HAP-1 (cell line): ENCODE data around the gene SPHK1.
A peak's percentile ranks its signal among the peaks of the same experiment; 100 is the strongest.
"Not testable (repeated sequence)": the region's sequence is repeated elsewhere in the genome, so short reads cannot be mapped to it uniquely, and the experiment has no call there.

Source experiments
- DNase-seq, 2 experiments: peaks; one replicate each; pipeline ENCODE4 v3.0.0-alpha.2; 2016 to 2020; ENCODE audit warnings: low spot score in 2 of 2
- H3K27me3 ChIP-seq: fragments of 250-450 bp; sonication (Bioruptor Pico); 2 replicates; pipeline ENCODE4 v1.5.1; 2020; ENCODE audit warnings: low read depth, mild to moderate bottlenecking, moderate library complexity
- H3K36me3 ChIP-seq: fragments of 250-450 bp; sonication (Bioruptor Pico); replicated peaks from 2 replicates; pipeline ENCODE4 v1.5.1; 2020; ENCODE audit warnings: mild to moderate bottlenecking
- H3K4me1 ChIP-seq: fragments of 250-450 bp; sonication (Bioruptor Pico); 2 replicates; pipeline ENCODE4 v1.5.1; 2020; ENCODE audit warnings: mild to moderate bottlenecking
- H3K4me3 ChIP-seq: fragments of 250-450 bp; sonication (Bioruptor Pico); 2 replicates; pipeline ENCODE4 v1.5.1; 2020; ENCODE audit warnings: mild to moderate bottlenecking, moderate library complexity
- H3K9me3 ChIP-seq: fragments of 250-450 bp; sonication (Bioruptor Pico); 2 replicates; pipeline ENCODE4 v1.5.1; 2020; ENCODE audit warnings: mild to moderate bottlenecking, moderate library complexity
- in situ Hi-C: fragments of 300-500 bp; cut with MboI; formaldehyde crosslinking; loops from 3 replicates; pipeline ENCODE4 v1.14.3; 2020; ENCODE audit warnings: low sequenced_read_pairs, inconsistent platforms, mixed read lengths

SPHK1 gene

DNA sequence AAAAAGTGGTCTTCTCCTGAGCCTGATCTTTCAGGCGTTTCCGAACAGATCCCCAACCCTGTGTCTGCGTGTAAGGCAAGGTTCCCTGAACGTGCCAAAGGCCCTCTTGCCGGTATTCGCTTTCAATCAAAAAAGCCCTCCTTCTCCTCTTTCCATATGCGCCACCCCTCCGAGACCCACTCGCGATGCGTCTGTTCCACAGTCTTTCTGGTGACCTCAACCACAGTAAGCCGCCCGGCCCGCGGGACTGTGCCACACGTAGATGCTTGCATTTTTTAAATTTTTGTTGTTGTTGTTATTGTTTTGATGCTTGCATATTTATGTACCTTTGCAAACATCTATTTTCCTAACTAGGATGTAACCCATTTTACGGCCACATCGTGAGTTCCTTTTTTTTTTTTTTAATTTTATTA is 30.1 kb upstream of the SPHK1 start:
- Histone ChIP-seq H3K27me3 (no peaks in the 10 kb centered on the region), H3K4me3 (peak overlapping the region; percentile 91), H3K9me3 (no peaks in the 10 kb centered on the region), H3K4me1 (peaks cover 10% of the 10 kb centered on the region), H3K36me3 (no peaks in the 10 kb centered on the region; the same call in 1 of the 2 replicates)
- in situ Hi-C loops, result no loop called here
- no peak for DNase-seq

DNA sequence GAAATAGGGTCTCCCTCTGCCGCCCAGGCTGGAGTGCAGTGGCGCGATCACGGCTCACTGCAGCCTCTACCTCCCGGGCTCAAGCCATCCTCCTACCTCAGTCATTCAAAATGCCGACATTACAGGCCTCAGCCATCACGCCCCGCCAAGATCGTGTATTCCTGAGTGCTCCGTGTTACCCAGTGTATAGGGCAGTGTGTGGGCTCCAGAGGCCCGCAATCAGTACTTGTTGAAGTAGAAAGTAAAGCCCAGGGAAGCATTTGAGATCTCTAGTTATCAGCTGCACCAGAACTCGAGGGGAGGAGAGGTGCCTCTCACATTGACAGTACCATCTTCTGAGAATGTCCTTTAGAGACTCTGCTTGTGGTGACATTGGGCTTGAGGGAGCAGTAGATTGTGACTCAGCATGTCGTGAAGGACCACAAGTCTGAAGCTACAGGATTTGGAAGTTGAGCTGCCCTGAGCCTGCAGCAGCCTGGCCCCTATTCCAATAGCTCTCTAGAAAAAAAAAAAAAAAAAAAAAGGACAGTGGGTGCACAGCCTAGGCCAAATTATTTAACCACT is 29.6 kb upstream of the SPHK1 start:
- peak overlapping the region; percentile 91 for H3K4me3 ChIP-seq
- no peak for DNase-seq
- no peaks in the 10 kb centered on the region for H3K9me3 ChIP-seq
- in situ Hi-C loops, result no loop called here
- H3K36me3 ChIP-seq, result no peaks in the 10 kb centered on the region; the same call in 1 of the 2 replicates
- H3K4me1 ChIP-seq, result peaks cover 10% of the 10 kb centered on the region
- H3K27me3 ChIP-seq, result no peaks in the 10 kb centered on the region

DNA sequence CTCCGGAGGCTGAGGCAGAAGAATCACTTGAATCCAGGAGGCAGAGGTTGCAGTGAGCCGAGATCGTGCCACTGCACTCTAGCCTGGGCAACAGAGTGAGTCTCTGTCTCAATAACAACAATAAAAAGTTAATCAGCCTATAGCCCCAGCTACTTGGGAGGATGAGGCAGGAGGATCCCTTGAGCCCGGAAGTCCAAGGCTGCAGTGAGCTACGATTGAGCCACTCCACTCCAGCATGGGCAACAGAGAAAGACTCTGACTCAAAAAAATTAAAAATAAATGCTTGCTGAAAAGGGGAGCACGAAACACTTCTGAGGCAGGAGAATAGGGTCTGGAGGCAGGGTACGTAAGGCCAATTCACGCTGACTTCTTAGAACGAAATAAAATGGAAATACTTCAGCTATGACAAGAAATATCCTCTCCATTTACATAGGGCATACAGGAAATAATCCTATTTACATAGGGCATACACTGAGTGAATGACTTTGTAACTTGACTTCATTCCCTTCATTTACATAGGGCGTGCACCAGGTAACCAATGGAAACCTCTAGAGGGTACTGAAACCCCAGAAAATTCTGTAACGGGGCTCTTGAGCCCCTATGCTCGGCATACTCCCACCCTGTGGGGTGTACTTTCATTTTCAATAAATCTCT is 27.5 kb upstream of the SPHK1 start:
- Histone ChIP-seq H3K4me3 (no peak overlapping the region), H3K27me3 (no peaks in the 10 kb centered on the region), H3K36me3 (no peaks in the 10 kb centered on the region), H3K4me1 (peaks cover 15% of the 10 kb centered on the region), H3K9me3 (no peaks in the 10 kb centered on the region)
- in situ Hi-C loops, result no loop called here
- DNase-seq, result peak in 1 of 2 experiments; percentile 42

DNA sequence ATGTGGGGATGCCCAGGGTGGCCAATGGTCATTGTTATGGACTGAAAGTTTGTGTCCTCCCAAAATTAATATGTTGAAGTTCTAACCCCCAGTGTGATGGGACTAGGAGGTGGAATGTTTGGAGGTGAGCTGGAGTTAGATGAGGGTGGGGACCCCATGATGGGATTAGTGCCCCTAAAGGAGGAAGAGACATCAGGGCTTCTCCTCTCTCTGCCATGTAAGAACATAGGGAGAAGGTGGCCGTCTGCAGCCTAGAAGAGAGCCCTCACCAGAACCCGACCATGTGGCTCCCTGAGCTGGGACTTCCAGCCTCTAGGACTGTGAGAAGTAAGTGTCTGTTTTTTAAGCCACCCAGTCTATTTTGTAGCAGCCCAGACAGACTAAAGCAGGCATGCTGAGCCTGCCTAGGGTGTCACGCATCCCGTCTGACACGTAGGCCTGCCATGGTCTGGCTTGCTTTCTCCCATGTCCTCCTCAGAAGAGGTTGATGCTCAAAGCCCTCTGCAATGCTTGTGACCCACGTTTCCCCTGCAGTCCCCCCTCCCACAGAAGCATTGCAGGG is 26.7 kb upstream of the SPHK1 start:
- H3K9me3 ChIP-seq, result no peaks in the 10 kb centered on the region
- in situ Hi-C loops, result no loop called here
- H3K4me1 ChIP-seq, result peaks cover 15% of the 10 kb centered on the region
- no peak overlapping the region for H3K4me3 ChIP-seq
- no peak for DNase-seq
- no peaks in the 10 kb centered on the region for H3K27me3 ChIP-seq
- no peaks in the 10 kb centered on the region for H3K36me3 ChIP-seq

DNA sequence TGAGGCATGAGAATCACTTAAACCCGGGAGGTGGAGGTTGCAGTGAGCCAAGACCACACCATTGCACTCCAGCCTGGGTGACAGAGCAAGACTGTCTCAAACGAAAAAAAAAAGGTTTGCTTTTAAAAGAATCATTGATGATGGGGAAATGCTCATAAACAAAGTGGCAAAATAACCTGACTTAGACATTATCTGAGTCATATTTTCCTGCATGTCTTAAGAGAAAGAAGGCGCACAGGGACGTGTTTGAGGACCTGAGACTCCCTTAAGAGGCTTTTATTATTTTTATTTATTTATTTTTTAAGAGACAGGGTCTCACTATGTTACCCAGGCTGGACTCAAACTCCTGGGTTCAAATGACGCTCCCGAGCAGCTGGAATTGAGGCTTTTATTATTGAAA is 25.0 kb upstream of the SPHK1 start:
- Histone ChIP-seq H3K27me3 (no peaks in the 10 kb centered on the region), H3K4me3 (no peak overlapping the region), H3K4me1 (peaks cover 18% of the 10 kb centered on the region), H3K36me3 (no peaks in the 10 kb centered on the region), H3K9me3 (no peaks in the 10 kb centered on the region)
- in situ Hi-C loops, result no loop called here
- no peak for DNase-seq

DNA sequence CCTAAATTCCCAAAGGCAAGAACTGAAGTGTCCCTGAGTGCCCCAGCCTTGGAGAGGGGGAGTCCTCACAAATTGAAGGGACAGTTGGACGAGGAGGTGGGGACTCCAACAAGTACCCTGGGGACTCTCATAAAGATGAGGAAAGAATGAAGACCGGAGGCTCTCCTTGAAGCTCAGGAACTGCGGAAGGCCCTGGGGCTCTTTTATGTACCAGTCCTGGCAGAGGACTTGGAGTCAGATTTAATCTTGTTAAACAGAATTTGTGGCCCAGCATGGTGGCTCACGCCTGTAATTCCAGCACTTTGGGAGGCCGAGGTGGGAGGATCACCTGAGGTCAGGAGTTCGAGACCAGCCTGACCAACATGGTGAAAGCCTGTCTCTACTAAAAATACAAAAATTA is 24.6 kb upstream of the SPHK1 start:
- DNase-seq, in situ Hi-C loops, H3K27me3 ChIP-seq, H3K36me3 ChIP-seq, H3K9me3 ChIP-seq, H3K4me3 ChIP-seq: not testable (repeated sequence)
- peaks cover 18% of the 10 kb centered on the region for H3K4me1 ChIP-seq

DNA sequence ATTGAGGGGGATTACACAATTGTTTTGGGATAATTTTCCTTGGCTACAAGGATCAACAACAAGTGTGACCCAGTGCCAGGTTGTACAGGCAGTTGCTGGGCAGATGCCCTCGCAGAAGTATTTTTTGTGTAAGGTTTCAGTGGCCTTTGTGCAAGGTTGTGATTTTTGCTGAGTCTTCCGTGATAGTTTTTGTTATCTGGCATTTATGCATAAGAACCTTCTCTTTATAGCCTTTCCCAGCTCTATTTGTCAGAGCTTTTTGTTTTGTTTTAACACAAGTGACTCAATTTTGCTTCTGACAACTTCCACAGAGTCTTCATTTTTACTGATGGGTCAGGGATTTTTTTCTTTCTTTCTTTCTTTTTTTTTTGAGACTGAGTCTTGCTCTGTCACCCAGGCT is 23.9 kb upstream of the SPHK1 start:
- no peaks in the 10 kb centered on the region for H3K27me3 ChIP-seq
- no peak overlapping the region for H3K4me3 ChIP-seq
- in situ Hi-C loops, result no loop called here
- H3K4me1 ChIP-seq, result peaks cover 18% of the 10 kb centered on the region
- no peaks in the 10 kb centered on the region for H3K9me3 ChIP-seq
- no peak for DNase-seq
- H3K36me3 ChIP-seq, result no peaks in the 10 kb centered on the region

DNA sequence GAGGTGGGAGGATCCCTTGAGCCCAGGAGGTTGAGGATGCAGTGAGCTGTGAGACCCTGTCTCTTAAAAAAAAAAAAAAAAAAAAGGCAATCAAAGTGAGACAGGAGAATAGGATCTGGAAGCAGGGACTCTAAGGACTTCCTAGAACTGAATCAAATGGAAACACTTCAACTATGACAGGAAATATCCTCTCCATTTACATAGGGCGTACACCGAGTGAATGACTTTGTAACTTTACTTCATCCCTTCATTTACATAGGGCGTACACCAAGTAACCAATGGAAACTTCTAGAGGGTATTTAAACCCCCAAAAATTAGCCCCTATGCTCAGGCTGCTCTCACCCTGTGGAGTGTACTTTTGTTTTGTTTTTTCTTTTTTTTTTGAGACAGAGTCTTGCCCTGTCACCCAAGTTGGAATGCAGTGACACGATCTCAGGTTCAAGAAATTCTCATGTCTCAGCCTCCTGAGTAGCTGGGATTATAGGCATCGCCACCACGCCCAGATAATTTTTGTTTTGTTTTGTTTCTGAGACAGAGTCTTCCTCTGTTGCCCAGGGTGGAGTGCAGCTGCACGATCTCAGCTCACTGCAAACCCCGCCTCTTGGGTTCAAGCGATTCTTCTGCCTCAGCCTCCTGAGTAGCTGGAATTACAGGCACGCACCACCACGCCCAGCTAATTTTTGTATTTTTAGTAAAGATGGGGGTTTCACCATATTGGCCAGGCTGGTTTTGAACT is 21.1 kb upstream of the SPHK1 start:
- DNase-seq, result no peak
- no peaks in the 10 kb centered on the region for H3K9me3 ChIP-seq
- in situ Hi-C loops, result no loop called here

DNA sequence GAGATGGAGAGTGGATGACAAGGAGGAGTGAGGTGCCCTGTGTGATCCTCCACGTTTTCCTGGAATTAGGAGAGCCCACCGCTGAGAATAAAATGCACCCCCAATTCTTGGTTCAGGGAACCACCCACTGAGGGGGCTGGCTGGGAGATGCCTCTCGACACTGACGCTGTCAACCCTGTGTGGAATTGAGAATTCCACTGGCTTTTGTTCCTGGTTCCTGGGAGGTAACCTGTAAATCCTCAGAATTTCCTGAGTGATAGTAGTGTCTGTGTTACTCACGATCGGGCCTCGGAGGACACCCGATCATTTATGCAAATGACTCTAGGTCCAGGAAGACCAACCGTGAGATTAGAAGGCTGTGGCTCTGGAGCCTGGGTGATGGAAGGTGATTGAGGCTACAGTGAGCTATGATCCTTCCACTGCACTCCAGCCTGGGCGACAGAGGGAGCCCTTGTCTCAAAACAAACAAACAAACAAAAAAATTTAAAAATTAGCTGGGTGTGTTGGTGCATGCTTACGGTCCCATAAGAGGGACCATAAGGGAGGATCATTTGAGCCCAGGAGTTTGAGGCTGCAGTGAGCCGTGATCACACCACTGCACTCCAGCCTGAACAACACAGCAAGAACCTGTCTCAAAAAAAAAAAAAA is 19.0 kb upstream of the SPHK1 start:
- Histone ChIP-seq H3K36me3 (no peaks in the 10 kb centered on the region), H3K9me3 (no peaks in the 10 kb centered on the region), H3K27me3 (no peaks in the 10 kb centered on the region), H3K4me1 (peaks cover 15% of the 10 kb centered on the region), H3K4me3 (no peak overlapping the region)
- in situ Hi-C loops, result no loop called here
- DNase-seq, result no peak

More for the DNA sequence above, 21.1 kb upstream of the SPHK1 start:
- H3K4me1 ChIP-seq, result peaks cover 15% of the 10 kb centered on the region
- no peaks in the 10 kb centered on the region for H3K27me3 ChIP-seq
- no peak overlapping the region for H3K4me3 ChIP-seq
- H3K36me3 ChIP-seq, result no peaks in the 10 kb centered on the region

DNA sequence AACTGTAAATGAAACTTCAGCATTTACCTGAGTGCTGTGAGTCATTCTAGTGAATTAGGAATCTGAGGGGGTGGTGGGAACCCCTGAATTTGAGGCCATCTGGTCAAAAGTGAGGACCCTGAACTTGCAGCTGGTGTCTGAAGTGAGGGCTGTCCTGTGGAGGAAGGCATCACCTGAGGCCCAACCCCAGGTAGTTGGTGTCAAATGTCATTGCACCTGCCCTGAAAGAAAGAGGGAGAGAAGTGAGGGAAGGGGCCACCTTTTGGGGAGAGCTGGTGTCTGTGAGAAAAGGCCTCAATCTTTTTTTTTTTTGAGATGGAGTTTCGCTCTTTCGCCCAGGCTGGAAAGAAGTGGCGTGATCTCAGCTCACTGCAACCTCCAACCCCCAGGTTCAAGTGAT is 18.2 kb upstream of the SPHK1 start:
- no peaks in the 10 kb centered on the region for H3K9me3 ChIP-seq
- H3K36me3 ChIP-seq, result no peaks in the 10 kb centered on the region
- H3K27me3 ChIP-seq, result no peaks in the 10 kb centered on the region
- in situ Hi-C loops, result no loop called here
- no peak for DNase-seq
- peaks cover 15% of the 10 kb centered on the region for H3K4me1 ChIP-seq
- no peak overlapping the region for H3K4me3 ChIP-seq

DNA sequence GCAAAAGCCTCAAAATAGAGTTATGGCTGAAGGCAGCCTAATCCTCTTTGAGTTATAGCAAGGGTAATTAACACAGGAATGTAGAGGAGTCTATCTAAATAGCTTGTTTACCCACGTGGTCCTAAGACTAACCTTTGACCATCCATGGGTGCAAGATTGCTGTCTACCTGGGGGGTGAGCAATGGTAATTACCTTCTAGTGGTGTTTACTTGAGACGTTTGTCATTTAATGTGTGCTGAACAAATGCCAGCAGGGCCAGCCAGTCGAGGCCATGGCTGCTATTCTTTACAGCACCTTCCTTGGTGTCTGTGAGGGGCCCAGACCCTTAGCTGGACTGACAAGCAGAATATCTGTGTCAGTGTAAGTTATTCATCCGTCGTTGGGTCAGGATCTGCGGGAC is 16.8 kb upstream of the SPHK1 start:
- Histone ChIP-seq H3K36me3 (no peaks in the 10 kb centered on the region), H3K4me3 (no peak overlapping the region), H3K4me1 (peaks cover 10% of the 10 kb centered on the region), H3K9me3 (no peaks in the 10 kb centered on the region), H3K27me3 (no peaks in the 10 kb centered on the region)
- DNase-seq, result no peak
- in situ Hi-C loops, result no loop called here

DNA sequence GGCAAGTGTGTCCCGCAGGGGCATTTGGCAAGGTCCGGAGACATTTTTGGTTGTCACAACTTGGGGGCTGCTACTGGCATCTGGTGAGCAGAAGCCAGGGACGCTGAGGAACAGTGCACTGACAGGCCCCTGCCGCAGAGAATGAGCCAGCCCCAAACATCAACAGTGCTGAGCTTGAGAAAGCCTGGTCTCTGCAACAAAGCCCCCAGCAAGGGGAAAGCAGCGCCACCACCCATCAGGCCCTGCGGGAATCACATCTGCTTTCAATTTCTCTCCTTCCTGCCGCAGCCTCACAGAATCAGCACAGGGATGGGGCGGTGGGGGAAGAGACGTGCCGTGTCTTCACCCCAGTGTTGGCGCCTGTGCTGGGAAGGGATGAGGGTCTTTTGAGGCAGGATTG is 15.9 kb upstream of the SPHK1 start:
- Histone ChIP-seq H3K36me3 (no peaks in the 10 kb centered on the region), H3K4me3 (no peak overlapping the region), H3K4me1 (peaks cover 7% of the 10 kb centered on the region), H3K27me3 (no peaks in the 10 kb centered on the region), H3K9me3 (no peaks in the 10 kb centered on the region)
- no peak for DNase-seq
- in situ Hi-C loops, result no loop called here

DNA sequence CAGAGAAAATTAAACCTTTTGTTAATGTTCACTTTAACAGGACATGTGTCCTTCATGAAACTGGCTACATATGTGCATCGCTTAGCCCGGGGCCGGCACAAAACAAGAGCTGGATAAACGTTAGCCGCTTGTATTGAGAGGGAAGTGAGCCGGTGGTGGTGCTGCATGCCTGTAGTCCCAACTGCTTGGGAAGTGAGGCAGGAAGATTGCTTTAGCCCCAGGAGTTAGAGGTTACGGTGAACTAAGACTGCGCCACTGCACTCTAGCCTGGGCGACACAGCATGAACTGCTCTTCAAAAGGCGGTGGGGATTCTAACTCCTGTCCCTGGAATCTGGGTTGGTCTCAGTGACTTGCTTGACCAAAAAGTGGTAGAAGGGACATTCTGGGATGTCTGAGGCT is 15.0 kb upstream of the SPHK1 start:
- no peaks in the 10 kb centered on the region for H3K9me3 ChIP-seq
- H3K36me3 ChIP-seq, result no peaks in the 10 kb centered on the region
- DNase-seq, result no peak
- H3K27me3 ChIP-seq, result no peaks in the 10 kb centered on the region
- peaks cover 7% of the 10 kb centered on the region for H3K4me1 ChIP-seq
- no peak overlapping the region for H3K4me3 ChIP-seq
- in situ Hi-C loops, result no loop called here

DNA sequence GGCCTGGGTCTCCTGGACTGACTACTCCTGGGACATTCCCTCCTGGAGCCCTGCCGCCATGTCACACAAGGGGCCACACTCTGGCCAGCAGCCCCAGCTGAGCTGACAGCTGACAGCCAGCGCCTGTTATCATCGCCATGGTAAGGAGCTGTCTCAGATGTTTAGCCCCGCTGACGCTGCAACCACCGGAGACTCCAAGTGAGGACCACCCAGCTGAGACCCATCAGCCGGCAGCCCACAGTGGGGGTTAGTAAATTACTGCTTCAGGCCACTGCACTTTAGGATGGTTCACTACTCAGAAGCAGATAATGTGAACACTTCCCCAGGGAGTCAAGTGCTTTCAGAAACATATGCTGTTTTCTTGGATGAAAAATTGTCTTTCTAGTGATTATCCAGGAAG is 14.6 kb upstream of the SPHK1 start:
- no peak for DNase-seq
- in situ Hi-C loops, result no loop called here
- peaks cover 7% of the 10 kb centered on the region for H3K4me1 ChIP-seq

More for the DNA sequence above, 14.6 kb upstream of the SPHK1 start:
- H3K4me3 ChIP-seq, result no peak overlapping the region
- H3K27me3 ChIP-seq, result no peaks in the 10 kb centered on the region
- H3K36me3 ChIP-seq, result no peaks in the 10 kb centered on the region
- H3K9me3 ChIP-seq, result no peaks in the 10 kb centered on the region
